ENCODE data around the gene CD300E. TPM values are rescaled to one million over a fixed set of nuclear protein-coding genes. Genes with fewer than 3 reads are reported as not detected.
A peak's percentile ranks its signal among the peaks of the same experiment; 100 is the strongest.

CD300E gene
- total RNA-seq, 1 experiment from 2014 or later: not detected

- Mint-ChIP-seq H3K4me1 (ENCODE audit: low read depth, unreplicated experiment) (peaks cover 13% of the 10 kb centered on the region), H3K27ac (ENCODE audit: unreplicated experiment) (no peak within 1 kb of the TSS), H3K9me3 (ENCODE audit: low read depth, unreplicated experiment) (peaks cover 12% of the 10 kb centered on the region), H3K27me3 (ENCODE audit: unreplicated experiment) (peaks cover 93% of the 10 kb centered on the region), H3K36me3 (ENCODE audit: insufficient read depth, unreplicated experiment) (peaks cover 5% of the 10 kb centered on the region), H3K4me3 (ENCODE audit: low read depth, unreplicated experiment) (no peak within 1 kb of the TSS)
- CTCF ChIA-PET: no interaction called here
- no TSS peak for BruUV-seq (replicated peaks)
- TF ChIP-seq, protein P1, sequence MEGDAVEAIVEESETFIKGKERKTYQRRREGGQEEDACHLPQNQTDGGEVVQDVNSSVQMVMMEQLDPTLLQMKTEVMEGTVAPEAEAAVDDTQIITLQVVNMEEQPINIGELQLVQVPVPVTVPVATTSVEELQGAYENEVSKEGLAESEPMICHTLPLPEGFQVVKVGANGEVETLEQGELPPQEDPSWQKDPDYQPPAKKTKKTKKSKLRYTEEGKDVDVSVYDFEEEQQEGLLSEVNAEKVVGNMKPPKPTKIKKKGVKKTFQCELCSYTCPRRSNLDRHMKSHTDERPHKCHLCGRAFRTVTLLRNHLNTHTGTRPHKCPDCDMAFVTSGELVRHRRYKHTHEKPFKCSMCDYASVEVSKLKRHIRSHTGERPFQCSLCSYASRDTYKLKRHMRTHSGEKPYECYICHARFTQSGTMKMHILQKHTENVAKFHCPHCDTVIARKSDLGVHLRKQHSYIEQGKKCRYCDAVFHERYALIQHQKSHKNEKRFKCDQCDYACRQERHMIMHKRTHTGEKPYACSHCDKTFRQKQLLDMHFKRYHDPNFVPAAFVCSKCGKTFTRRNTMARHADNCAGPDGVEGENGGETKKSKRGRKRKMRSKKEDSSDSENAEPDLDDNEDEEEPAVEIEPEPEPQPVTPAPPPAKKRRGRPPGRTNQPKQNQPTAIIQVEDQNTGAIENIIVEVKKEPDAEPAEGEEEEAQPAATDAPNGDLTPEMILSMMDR (IDR thresholded peaks at IDR 0.05; ENCODE audit: unreplicated experiment): no peak
- DNase-seq: no peak
- intact Hi-C loops (cut with micrococcal nuclease; ENCODE audit: unreplicated experiment): no loop called here
Observed at GRCh38 chr17:74567397-74567796, 56.1 kb downstream of the CD300E start, which contains the start of gene CD300H. Gene CD300H (minus strand): TSS chr17:74567509.

GRCh38 chr17:74566132-74566753 lies 57.3 kb downstream of the CD300E start:
- H3K4me1 Mint-ChIP-seq (ENCODE audit: low read depth, unreplicated experiment): peaks cover 13% of the 10 kb centered on the region
- CTCF ChIA-PET: interaction anchor here (0.6 to 1.2 kb wide), 2 partner anchors 91 to 272 kb away, joined by 4 to 5 read pairs; no protein-coding TSS in a partner anchor
- H3K4me3 Mint-ChIP-seq (ENCODE audit: low read depth, unreplicated experiment): no peak overlapping the region
- no TSS peak for BruUV-seq (replicated peaks)
- H3K9me3 Mint-ChIP-seq (ENCODE audit: low read depth, unreplicated experiment): peaks cover 12% of the 10 kb centered on the region
- TF ChIP-seq, protein P1 (IDR thresholded peaks at IDR 0.05; ENCODE audit: unreplicated experiment): peak; percentile 63
- no peak overlapping the region for H3K27ac Mint-ChIP-seq (ENCODE audit: unreplicated experiment)
- peaks cover 93% of the 10 kb centered on the region for H3K27me3 Mint-ChIP-seq (ENCODE audit: unreplicated experiment)
- H3K36me3 Mint-ChIP-seq (ENCODE audit: insufficient read depth, unreplicated experiment): peaks cover 5% of the 10 kb centered on the region
- intact Hi-C loops (cut with micrococcal nuclease; ENCODE audit: unreplicated experiment): no loop called here
- DNase-seq: peak; percentile 48

GRCh38 chr17:74565126-74565525 lies 58.4 kb downstream of the CD300E start:
- no TSS peak for BruUV-seq (replicated peaks)
- no peak overlapping the region for H3K27ac Mint-ChIP-seq (ENCODE audit: unreplicated experiment)
- no peak for DNase-seq
- intact Hi-C loops (cut with micrococcal nuclease; ENCODE audit: unreplicated experiment): no loop called here
- H3K36me3 Mint-ChIP-seq (ENCODE audit: insufficient read depth, unreplicated experiment): peaks cover 5% of the 10 kb centered on the region
- TF ChIP-seq, protein P1 (IDR thresholded peaks at IDR 0.05; ENCODE audit: unreplicated experiment): no peak
- peaks cover 12% of the 10 kb centered on the region for H3K9me3 Mint-ChIP-seq (ENCODE audit: low read depth, unreplicated experiment)
- no peak overlapping the region for H3K4me3 Mint-ChIP-seq (ENCODE audit: low read depth, unreplicated experiment)
- H3K4me1 Mint-ChIP-seq (ENCODE audit: low read depth, unreplicated experiment): peaks cover 13% of the 10 kb centered on the region
- CTCF ChIA-PET: no interaction called here
- peaks cover 89% of the 10 kb centered on the region for H3K27me3 Mint-ChIP-seq (ENCODE audit: unreplicated experiment)

DNA sequence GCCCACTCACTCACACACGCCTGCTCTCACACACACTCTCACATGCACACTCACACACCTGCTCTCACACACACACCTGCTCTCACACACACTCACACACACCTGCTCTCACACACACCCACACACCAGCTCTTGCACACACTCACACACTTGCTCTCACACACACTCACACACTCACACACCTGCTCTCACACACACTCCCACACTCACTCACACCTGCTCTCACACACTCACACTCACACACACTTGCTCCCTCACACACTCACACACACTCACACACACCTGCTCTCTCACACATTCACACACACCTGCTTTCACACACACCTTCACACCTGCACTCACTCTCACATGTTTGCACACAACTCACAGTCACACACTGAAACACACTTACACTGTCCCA lies 60.2 kb downstream of the CD300E start:
- intact Hi-C loops (cut with micrococcal nuclease; ENCODE audit: unreplicated experiment): no loop called here
- TF ChIP-seq, protein P1 (IDR thresholded peaks at IDR 0.05; ENCODE audit: unreplicated experiment): no peak
- Mint-ChIP-seq H3K27me3 (ENCODE audit: unreplicated experiment) (peaks cover 87% of the 10 kb centered on the region), H3K4me1 (ENCODE audit: low read depth, unreplicated experiment) (peaks cover 5% of the 10 kb centered on the region), H3K36me3 (ENCODE audit: insufficient read depth, unreplicated experiment) (no peaks in the 10 kb centered on the region), H3K9me3 (ENCODE audit: low read depth, unreplicated experiment) (peaks cover 7% of the 10 kb centered on the region), H3K4me3 (ENCODE audit: low read depth, unreplicated experiment) (no peak overlapping the region), H3K27ac (ENCODE audit: unreplicated experiment) (no peak overlapping the region)
- CTCF ChIA-PET: no interaction called here
- DNase-seq: no peak
- BruUV-seq (replicated peaks): no TSS peak
